ENCODE measurements around the gene CWF19L1. TPM values are rescaled to one million over a fixed set of nuclear protein-coding genes. Genes with fewer than 3 reads are reported as not detected.

Gene CWF19L1
- 20.5 to 28.1 TPM (median 22.5 TPM) in 5 replicates for total RNA-seq (2022; extraction: Qiagen RNA extraction)

GRCh38 chr10:100267239-100268104 is at the start of gene CWF19L1:
CWF19L1 (minus strand) TSS chr10:100267638; CDS start chr10:100267593, 45 bp downstream.

GRCh38 chr10:100286051-100287033 is 18.9 kb upstream of the CWF19L1 start, which contains the start of gene BLOC1S2:
BLOC1S2 (minus strand) TSS chr10:100286680; CDS start chr10:100286659, 21 bp downstream.

GRCh38 chr10:100185364-100186252 is 81.8 kb downstream of the CWF19L1 start, which contains the start of gene ERLIN1:
ERLIN1 (minus strand) TSS chr10:100186029; CDS start chr10:100185626, 403 bp downstream.

Other genes starting within 250 kb of the CWF19L1 start
- 0.16 to 0.39 TPM (median 0.28 TPM) in 5 replicates for gene CPN1, start 185.8 kb downstream of the CWF19L1 start, total RNA-seq (2022; extraction: Qiagen RNA extraction)
- gene ERLIN1, start 81.6 kb downstream of the CWF19L1 start, total RNA-seq (2022; extraction: Qiagen RNA extraction) = 44.0 to 79.6 TPM (median 53.0 TPM) in 5 replicates
- 17.8 to 28.1 TPM (median 20.1 TPM) in 5 replicates for gene CHUK, start 38.0 kb downstream of the CWF19L1 start, total RNA-seq (2022; extraction: Qiagen RNA extraction)
- gene BLOC1S2, start 19.0 kb upstream of the CWF19L1 start, total RNA-seq (2022; extraction: Qiagen RNA extraction) = 94.5 to 106 TPM (median 96.5 TPM) in 5 replicates
- 0.05 to 0.31 TPM (median 0.16 TPM) in 5 replicates for gene PKD2L1, start 62.6 kb upstream of the CWF19L1 start, total RNA-seq (2022; extraction: Qiagen RNA extraction)
- gene SCD, start 79.6 kb upstream of the CWF19L1 start, total RNA-seq (2022; extraction: Qiagen RNA extraction) = 128 to 195 TPM (median 161 TPM) in 5 replicates
- gene WNT8B, start 195.4 kb upstream of the CWF19L1 start, total RNA-seq (2022; extraction: Qiagen RNA extraction) = not detected in 5 replicates

All from A549 treated with Hydrocortisone at 1 μM for 4 hours (cell line).